T-helper 2 cell treated with Interferon-gamma antibody and Interleukin-4, amounts not matched to agents 5 μg/mL and 100 μg/mL, for 36 hours (primary cell): Measurements from ENCODE around the gene STYX.
"Not testable (repeated sequence)": the region's sequence is repeated elsewhere in the genome, so short reads cannot be mapped to it uniquely, and the experiment has no call there.

ENCODE experiments used
- DNase-seq: peaks from one replicate; pipeline ENCODE4 v3.0.0; 2021; ENCODE audit warnings: low spot score
- H3K27ac Mint-ChIP-seq: one replicate; pipeline ENCODE4 v1.8.0; 2021; ENCODE audit warnings: mild to moderate bottlenecking, mixed read lengths
- H3K27me3 Mint-ChIP-seq: one replicate; pipeline ENCODE4 v1.8.0; 2021; ENCODE audit warnings: low read depth, mixed read lengths
- H3K36me3 Mint-ChIP-seq: one replicate; pipeline ENCODE4 v1.8.0; 2021; ENCODE audit warnings: low read depth, mixed read lengths
- H3K4me1 Mint-ChIP-seq: one replicate; pipeline ENCODE4 v1.8.0; 2021; ENCODE audit warnings: low read depth, mixed read lengths
- H3K4me3 Mint-ChIP-seq: one replicate; pipeline ENCODE4 v1.8.0; 2022; ENCODE audit warnings: mild to moderate bottlenecking, moderate library complexity, mixed read lengths
- H3K9me3 Mint-ChIP-seq: one replicate; pipeline ENCODE4 v1.8.0; 2021; ENCODE audit warnings: mixed read lengths

STYX gene

GRCh38 chr14:52740751-52741150 is 10.8 kb downstream of the STYX start:
- H3K4me3 Mint-ChIP-seq, result no peak overlapping the region
- no peaks in the 10 kb centered on the region for H3K9me3 Mint-ChIP-seq
- H3K27me3 Mint-ChIP-seq, result no peaks in the 10 kb centered on the region
- H3K36me3 Mint-ChIP-seq, result peaks cover 30% of the 10 kb centered on the region
- H3K27ac Mint-ChIP-seq, result no peak overlapping the region
- DNase-seq, result no peak
- peaks cover 51% of the 10 kb centered on the region for H3K4me1 Mint-ChIP-seq

GRCh38 chr14:52741865-52742264 is 11.9 kb downstream of the STYX start:
- no peaks in the 10 kb centered on the region for H3K27me3 Mint-ChIP-seq
- peak overlapping the region; percentile 76 for H3K4me3 Mint-ChIP-seq
- H3K4me1 Mint-ChIP-seq, result peaks cover 41% of the 10 kb centered on the region
- DNase-seq, result no peak
- H3K36me3 Mint-ChIP-seq, result peaks cover 38% of the 10 kb centered on the region
- peak overlapping the region; percentile 94 for H3K27ac Mint-ChIP-seq
- H3K9me3 Mint-ChIP-seq, result no peaks in the 10 kb centered on the region

GRCh38 chr14:52748647-52749292 is 18.8 kb downstream of the STYX start:
- H3K27ac Mint-ChIP-seq, result peak overlapping the region; percentile 31
- H3K36me3 Mint-ChIP-seq, result peaks cover 36% of the 10 kb centered on the region
- no peak for DNase-seq
- no peaks in the 10 kb centered on the region for H3K27me3 Mint-ChIP-seq
- H3K4me3 Mint-ChIP-seq, result no peak overlapping the region
- peaks cover 11% of the 10 kb centered on the region for H3K4me1 Mint-ChIP-seq
- no peaks in the 10 kb centered on the region for H3K9me3 Mint-ChIP-seq

GRCh38 chr14:52755607-52756316 is 25.8 kb downstream of the STYX start:
- H3K36me3 Mint-ChIP-seq, result peaks cover 13% of the 10 kb centered on the region
- H3K4me1 Mint-ChIP-seq, result no peaks in the 10 kb centered on the region
- H3K9me3 Mint-ChIP-seq, result no peaks in the 10 kb centered on the region
- DNase-seq, result no peak
- H3K27me3 Mint-ChIP-seq, result no peaks in the 10 kb centered on the region
- H3K4me3 Mint-ChIP-seq, result no peak overlapping the region
- H3K27ac Mint-ChIP-seq, result no peak overlapping the region

GRCh38 chr14:52759145-52759544 is 29.2 kb downstream of the STYX start:
- Mint-ChIP-seq H3K4me1 (peaks cover 4% of the 10 kb centered on the region), H3K27ac (no peak overlapping the region), H3K9me3 (no peaks in the 10 kb centered on the region), H3K27me3 (no peaks in the 10 kb centered on the region), H3K36me3 (peaks cover 22% of the 10 kb centered on the region), H3K4me3 (no peak overlapping the region)
- no peak for DNase-seq

- peaks cover 28% of the 10 kb centered on the region for H3K36me3 Mint-ChIP-seq
- not testable (repeated sequence) for H3K27me3 Mint-ChIP-seq, H3K4me3 Mint-ChIP-seq, H3K4me1 Mint-ChIP-seq, DNase-seq, H3K9me3 Mint-ChIP-seq
- peak overlapping the region; percentile 42 for H3K27ac Mint-ChIP-seq
Observed at GRCh38 chr14:52762923-52763322, 33.0 kb downstream of the STYX start.

GRCh38 chr14:52767058-52767833 is 37.3 kb downstream of the STYX start:
- Mint-ChIP-seq H3K27ac (no peak overlapping the region), H3K36me3 (peaks cover 33% of the 10 kb centered on the region), H3K27me3 (no peaks in the 10 kb centered on the region), H3K9me3 (no peaks in the 10 kb centered on the region), H3K4me3 (no peak overlapping the region), H3K4me1 (peaks cover 8% of the 10 kb centered on the region)
- no peak for DNase-seq

- no peaks in the 10 kb centered on the region for H3K27me3 Mint-ChIP-seq
- no peaks in the 10 kb centered on the region for H3K9me3 Mint-ChIP-seq
- peaks cover 10% of the 10 kb centered on the region for H3K4me1 Mint-ChIP-seq
- peaks cover 33% of the 10 kb centered on the region for H3K36me3 Mint-ChIP-seq
- DNase-seq, result no peak
- H3K4me3 Mint-ChIP-seq, result no peak overlapping the region
- peak overlapping the region; percentile 39 for H3K27ac Mint-ChIP-seq
Observed at GRCh38 chr14:52769887-52770286, 39.9 kb downstream of the STYX start.

- no peaks in the 10 kb centered on the region for H3K27me3 Mint-ChIP-seq
- no peaks in the 10 kb centered on the region for H3K9me3 Mint-ChIP-seq
- no peak for DNase-seq
- peaks cover 22% of the 10 kb centered on the region for H3K36me3 Mint-ChIP-seq
- H3K27ac Mint-ChIP-seq, result no peak overlapping the region
- peaks cover 9% of the 10 kb centered on the region for H3K4me1 Mint-ChIP-seq
- no peak overlapping the region for H3K4me3 Mint-ChIP-seq
Observed at GRCh38 chr14:52776816-52777215, 46.9 kb downstream of the STYX start.

GRCh38 chr14:52778702-52779101 is 48.7 kb downstream of the STYX start:
- Mint-ChIP-seq H3K4me3 (no peak overlapping the region), H3K27ac (no peak overlapping the region), H3K4me1 (peaks cover 7% of the 10 kb centered on the region), H3K9me3 (no peaks in the 10 kb centered on the region), H3K36me3 (peaks cover 15% of the 10 kb centered on the region), H3K27me3 (no peaks in the 10 kb centered on the region)
- no peak for DNase-seq

GRCh38 chr14:52780893-52781292 is 50.9 kb downstream of the STYX start:
- no peak for DNase-seq
- no peaks in the 10 kb centered on the region for H3K4me1 Mint-ChIP-seq
- H3K27me3 Mint-ChIP-seq, result no peaks in the 10 kb centered on the region
- H3K36me3 Mint-ChIP-seq, result peaks cover 4% of the 10 kb centered on the region
- H3K27ac Mint-ChIP-seq, result no peak overlapping the region
- H3K9me3 Mint-ChIP-seq, result no peaks in the 10 kb centered on the region
- H3K4me3 Mint-ChIP-seq, result no peak overlapping the region

GRCh38 chr14:52781629-52782028 is 51.7 kb downstream of the STYX start:
- Mint-ChIP-seq H3K4me1 (no peaks in the 10 kb centered on the region), H3K9me3 (no peaks in the 10 kb centered on the region), H3K27ac (no peak overlapping the region), H3K4me3 (no peak overlapping the region), H3K27me3 (no peaks in the 10 kb centered on the region), H3K36me3 (peaks cover 4% of the 10 kb centered on the region)
- DNase-seq, result no peak

GRCh38 chr14:52783206-52783605 is 53.2 kb downstream of the STYX start:
- DNase-seq, result no peak
- peaks cover 4% of the 10 kb centered on the region for H3K36me3 Mint-ChIP-seq
- H3K4me3 Mint-ChIP-seq, result no peak overlapping the region
- peaks cover 1% of the 10 kb centered on the region for H3K4me1 Mint-ChIP-seq
- no peaks in the 10 kb centered on the region for H3K27me3 Mint-ChIP-seq
- H3K9me3 Mint-ChIP-seq, result no peaks in the 10 kb centered on the region
- H3K27ac Mint-ChIP-seq, result no peak overlapping the region

- no peak for DNase-seq
- Mint-ChIP-seq H3K27ac (no peak overlapping the region), H3K4me3 (no peak overlapping the region), H3K4me1 (peaks cover 21% of the 10 kb centered on the region), H3K9me3 (no peaks in the 10 kb centered on the region), H3K36me3 (peaks cover 7% of the 10 kb centered on the region), H3K27me3 (no peaks in the 10 kb centered on the region)
Observed at GRCh38 chr14:52786887-52787286, 56.9 kb downstream of the STYX start.
